HG03280 (cell line): Measurements from ENCODE around the gene PSENEN.
A peak's percentile ranks its signal among the peaks of the same experiment; 100 is the strongest.
"Not testable (repeated sequence)": the region's sequence is repeated elsewhere in the genome, so short reads cannot be mapped to it uniquely, and the experiment has no call there.

Source experiments
- ATAC-seq: cut with Tn5 transposase; IDR thresholded peaks from one replicate; pipeline ENCODE4 v1.9.1; 2021; ENCODE audit warnings: mild to moderate bottlenecking, moderate library complexity; ENCODE audit not compliant: unreplicated experiment

Gene PSENEN

GRCh38 chr19:35768082-35768421 is 22.6 kb downstream of the PSENEN start:
- no peak for ATAC-seq

- not testable (repeated sequence) for ATAC-seq
Observed at GRCh38 chr19:35772362-35772761, 26.9 kb downstream of the PSENEN start.

GRCh38 chr19:35773020-35773806 is 27.8 kb downstream of the PSENEN start:
- no peak for ATAC-seq

GRCh38 chr19:35774274-35775045 is 29.0 kb downstream of the PSENEN start:
- ATAC-seq, result no peak

- ATAC-seq, result no peak
Observed at GRCh38 chr19:35775046-35775297, 29.5 kb downstream of the PSENEN start.

- ATAC-seq, result peak; percentile 92
Observed at GRCh38 chr19:35775298-35776101, 30.0 kb downstream of the PSENEN start, which contains the start of gene ARHGAP33. ARHGAP33 (plus strand) TSS chr19:35775564; CDS start chr19:35775659, 95 bp downstream.

GRCh38 chr19:35776102-35776788 is 30.8 kb downstream of the PSENEN start:
- no peak for ATAC-seq

GRCh38 chr19:35777086-35777841 is 31.8 kb downstream of the PSENEN start:
- ATAC-seq, result no peak

DNA sequence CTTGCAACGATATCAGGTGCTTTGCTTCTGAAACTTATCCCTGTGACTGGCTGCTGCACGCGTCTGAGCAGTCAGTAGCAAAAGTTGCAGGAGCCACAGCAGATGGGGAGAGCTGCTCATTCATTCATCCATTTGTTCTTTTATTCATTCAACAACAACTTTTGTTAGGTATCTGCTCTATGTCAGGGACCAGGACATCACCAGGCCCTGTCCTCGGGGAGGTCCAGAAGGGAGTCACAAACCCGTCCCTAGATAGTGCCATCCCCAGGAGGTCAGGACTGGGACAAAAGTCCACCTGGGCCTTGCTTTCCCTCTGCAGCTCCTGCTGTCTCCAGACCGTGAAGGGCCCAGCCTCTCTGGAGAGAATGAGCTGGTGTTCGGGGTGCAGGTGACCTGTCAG is 32.5 kb downstream of the PSENEN start:
- no peak for ATAC-seq

DNA sequence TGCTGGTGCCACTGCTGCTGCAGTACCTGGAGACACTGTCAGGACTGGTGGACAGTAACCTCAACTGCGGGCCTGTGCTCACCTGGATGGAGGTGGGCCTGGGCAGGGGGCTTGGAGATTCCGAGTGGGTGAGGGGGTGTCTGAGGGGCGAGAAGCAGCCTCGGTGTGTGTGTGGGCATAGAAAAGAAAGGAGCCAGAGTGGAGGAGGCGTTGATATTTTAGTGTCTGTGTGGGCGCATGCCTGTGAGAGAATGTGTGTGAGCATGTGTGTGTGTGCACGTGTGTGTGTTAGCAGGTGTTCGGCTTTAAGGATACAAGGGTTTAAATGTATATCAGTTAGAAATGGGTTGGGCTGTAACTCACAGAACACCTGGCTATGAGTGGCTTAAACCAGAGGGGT is 33.6 kb downstream of the PSENEN start:
- ATAC-seq, result no peak

- ATAC-seq, result no peak
Observed at GRCh38 chr19:35780058-35780457, 34.6 kb downstream of the PSENEN start.

DNA sequence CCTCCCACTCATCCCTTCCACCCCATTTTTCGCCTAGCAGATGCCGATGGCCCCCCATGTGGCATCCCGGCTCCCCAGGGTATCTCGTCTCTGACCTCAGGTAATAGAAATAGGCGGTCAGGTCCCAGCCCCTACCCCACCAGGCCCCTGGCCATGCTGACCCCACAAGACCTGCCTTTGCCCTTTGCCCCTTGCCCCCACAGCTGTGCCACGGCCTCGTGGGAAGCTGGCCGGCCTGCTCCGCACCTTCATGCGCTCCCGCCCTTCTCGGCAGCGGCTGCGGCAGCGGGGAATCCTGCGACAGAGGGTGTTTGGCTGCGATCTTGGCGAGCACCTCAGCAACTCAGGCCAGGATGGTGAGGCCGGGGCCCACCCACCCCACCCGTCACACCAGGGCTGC is 35.3 kb downstream of the PSENEN start:
- no peak for ATAC-seq

- ATAC-seq, result no peak
Observed at GRCh38 chr19:35781650-35782049, 36.2 kb downstream of the PSENEN start.

GRCh38 chr19:35782589-35782988 is 37.1 kb downstream of the PSENEN start:
- ATAC-seq, result no peak

- ATAC-seq, result no peak
Observed at GRCh38 chr19:35783469-35784434, 38.3 kb downstream of the PSENEN start.

- no peak for ATAC-seq
Observed at GRCh38 chr19:35784503-35785338, 39.3 kb downstream of the PSENEN start.

DNA sequence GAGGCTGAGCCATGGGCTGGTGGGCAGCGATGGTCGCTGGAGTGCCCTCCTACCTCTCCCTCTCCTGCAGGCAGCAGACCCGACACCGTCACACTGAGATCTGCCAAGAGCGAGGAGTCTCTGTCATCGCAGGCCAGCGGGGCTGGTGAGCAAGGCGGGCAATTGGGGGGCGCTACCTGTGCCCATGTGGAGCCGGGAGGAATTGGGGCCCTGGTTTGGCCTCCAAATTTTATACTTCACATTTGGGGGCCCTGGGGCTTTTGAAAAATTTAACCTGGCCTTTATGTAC is 39.8 kb downstream of the PSENEN start:
- no peak for ATAC-seq

DNA sequence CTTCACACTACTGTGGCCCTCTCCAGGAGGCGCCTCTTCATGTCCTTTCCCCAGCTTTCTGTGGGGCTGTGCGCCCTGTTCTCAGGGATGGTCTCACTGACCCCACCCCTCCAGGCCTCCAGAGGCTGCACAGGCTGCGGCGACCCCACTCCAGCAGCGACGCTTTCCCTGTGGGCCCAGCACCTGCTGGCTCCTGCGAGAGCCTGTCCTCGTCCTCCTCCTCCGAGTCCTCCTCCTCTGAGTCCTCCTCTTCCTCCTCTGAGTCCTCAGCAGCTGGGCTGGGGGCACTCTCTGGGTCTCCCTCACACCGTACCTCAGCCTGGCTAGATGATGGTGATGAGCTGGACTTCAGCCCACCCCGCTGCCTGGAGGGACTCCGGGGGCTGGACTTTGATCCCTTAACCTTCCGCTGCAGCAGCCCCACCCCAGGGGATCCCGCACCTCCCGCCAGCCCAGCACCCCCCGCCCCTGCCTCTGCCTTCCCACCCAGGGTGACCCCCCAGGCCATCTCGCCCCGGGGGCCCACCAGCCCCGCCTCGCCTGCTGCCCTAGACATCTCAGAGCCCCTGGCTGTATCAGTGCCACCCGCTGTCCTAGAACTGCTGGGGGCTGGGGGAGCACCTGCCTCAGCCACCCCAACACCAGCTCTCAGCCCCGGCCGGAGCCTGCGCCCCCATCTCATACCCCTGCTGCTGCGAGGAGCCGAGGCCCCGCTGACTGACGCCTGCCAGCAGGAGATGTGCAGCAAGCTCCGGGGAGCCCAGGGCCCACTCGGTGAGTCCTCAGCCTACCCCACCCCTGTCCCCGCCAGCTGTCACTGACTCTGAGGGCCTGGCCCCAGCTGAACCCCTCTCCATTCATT is 41.1 kb downstream of the PSENEN start:
- ATAC-seq, result no peak
